WERI-Rb-1 (cell line): ENCODE data around the gene C1QTNF12.
A peak's percentile ranks its signal among the peaks of the same experiment; 100 is the strongest.

ENCODE experiments used
- DNase-seq: peaks from one replicate; pipeline ENCODE4 v3.0.0-alpha.2; 2020
- H3K27ac ChIP-seq: fragments of 250-450 bp; sonication (Bioruptor Pico); 2 replicates; pipeline ENCODE4 v1.5.1; 2020; ENCODE audit warnings: mild to moderate bottlenecking, moderate library complexity
- H3K27me3 ChIP-seq: fragments of 250-450 bp; sonication (Bioruptor Pico); 2 replicates; pipeline ENCODE4 v1.5.1; 2021; ENCODE audit warnings: mild to moderate bottlenecking, low read depth, moderate library complexity; ENCODE audit not compliant: insufficient read depth, severe bottlenecking
- H3K36me3 ChIP-seq: fragments of 250-450 bp; sonication (Bioruptor Pico); 2 replicates; pipeline ENCODE4 v1.5.1; 2020; ENCODE audit warnings: mild to moderate bottlenecking, moderate library complexity
- H3K4me3 ChIP-seq: 2 replicates; pipeline ENCODE4 v1.5.1; 2011; ENCODE audit warnings: low read depth, mild to moderate bottlenecking, control low read depth, low read length
- H3K9me3 ChIP-seq: fragments of 250-450 bp; sonication (Bioruptor Pico); 2 replicates; pipeline ENCODE4 v1.5.1; 2021; ENCODE audit warnings: mild to moderate bottlenecking, moderate library complexity; ENCODE audit not compliant: severe bottlenecking
- TF ChIP-seq, protein P1 (sequence below): IDR thresholded peaks from 2 replicates; pipeline ENCODE4 v1.5.1; 2011; ENCODE audit warnings: low read depth, mild to moderate bottlenecking, control low read depth, inconsistent platforms, low read length

Gene C1QTNF12, protein sequence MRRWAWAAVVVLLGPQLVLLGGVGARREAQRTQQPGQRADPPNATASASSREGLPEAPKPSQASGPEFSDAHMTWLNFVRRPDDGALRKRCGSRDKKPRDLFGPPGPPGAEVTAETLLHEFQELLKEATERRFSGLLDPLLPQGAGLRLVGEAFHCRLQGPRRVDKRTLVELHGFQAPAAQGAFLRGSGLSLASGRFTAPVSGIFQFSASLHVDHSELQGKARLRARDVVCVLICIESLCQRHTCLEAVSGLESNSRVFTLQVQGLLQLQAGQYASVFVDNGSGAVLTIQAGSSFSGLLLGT

DNA sequence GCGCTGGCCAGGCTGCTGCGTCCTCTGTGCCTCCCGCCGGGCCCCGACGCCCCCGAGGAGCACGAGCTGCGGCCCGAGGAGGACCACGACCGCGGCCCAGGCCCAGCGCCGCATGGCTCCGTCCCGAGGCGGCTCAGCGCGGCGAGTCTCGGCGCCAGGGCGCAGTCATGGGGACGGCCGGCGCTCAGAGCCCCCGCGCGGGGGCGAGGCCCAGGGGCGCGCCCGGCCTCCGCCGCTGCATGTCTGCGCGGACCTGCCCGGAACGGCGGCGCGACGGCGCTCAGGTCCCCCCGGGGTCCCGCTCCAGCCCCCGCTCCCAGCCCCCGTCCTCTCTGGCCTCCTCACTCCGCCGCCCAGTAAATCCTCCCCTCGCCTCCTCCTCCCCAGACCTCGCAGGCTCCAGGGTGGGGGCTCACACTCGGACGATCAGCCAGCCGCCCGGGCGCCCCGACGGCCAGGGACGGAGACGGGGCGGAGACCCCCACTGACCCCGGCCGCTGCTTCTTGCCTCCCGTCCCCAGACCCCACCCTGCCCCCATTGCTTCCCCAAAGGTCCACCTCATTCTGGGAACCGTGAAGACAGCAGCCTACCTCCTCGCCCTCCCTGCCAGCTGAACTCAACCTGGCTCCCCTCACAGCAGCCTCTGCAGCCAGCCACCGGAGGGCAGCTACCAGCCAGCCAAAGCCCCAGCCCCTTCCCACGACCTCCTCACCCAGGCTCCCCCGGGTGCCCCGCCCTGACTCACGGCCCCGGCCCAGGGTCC lies at the start of gene C1QTNF12:
Gene C1QTNF12, minus strand, starts transcription at position 146 of the 764 bp plus-strand sequence. Its CDS starts 32 bp downstream, at position 114.
- no peak for DNase-seq
- no peaks in the 10 kb centered on the region for H3K9me3 ChIP-seq
- TF ChIP-seq, protein P1, sequence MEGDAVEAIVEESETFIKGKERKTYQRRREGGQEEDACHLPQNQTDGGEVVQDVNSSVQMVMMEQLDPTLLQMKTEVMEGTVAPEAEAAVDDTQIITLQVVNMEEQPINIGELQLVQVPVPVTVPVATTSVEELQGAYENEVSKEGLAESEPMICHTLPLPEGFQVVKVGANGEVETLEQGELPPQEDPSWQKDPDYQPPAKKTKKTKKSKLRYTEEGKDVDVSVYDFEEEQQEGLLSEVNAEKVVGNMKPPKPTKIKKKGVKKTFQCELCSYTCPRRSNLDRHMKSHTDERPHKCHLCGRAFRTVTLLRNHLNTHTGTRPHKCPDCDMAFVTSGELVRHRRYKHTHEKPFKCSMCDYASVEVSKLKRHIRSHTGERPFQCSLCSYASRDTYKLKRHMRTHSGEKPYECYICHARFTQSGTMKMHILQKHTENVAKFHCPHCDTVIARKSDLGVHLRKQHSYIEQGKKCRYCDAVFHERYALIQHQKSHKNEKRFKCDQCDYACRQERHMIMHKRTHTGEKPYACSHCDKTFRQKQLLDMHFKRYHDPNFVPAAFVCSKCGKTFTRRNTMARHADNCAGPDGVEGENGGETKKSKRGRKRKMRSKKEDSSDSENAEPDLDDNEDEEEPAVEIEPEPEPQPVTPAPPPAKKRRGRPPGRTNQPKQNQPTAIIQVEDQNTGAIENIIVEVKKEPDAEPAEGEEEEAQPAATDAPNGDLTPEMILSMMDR, result 0 out of 2 replicates have a peak, but pooled peaks have one; percentile 20
- H3K27me3 ChIP-seq, result no peaks in the 10 kb centered on the region
- no peak within 1 kb of the TSS for H3K27ac ChIP-seq
- no peak within 1 kb of the TSS for H3K4me3 ChIP-seq
- H3K36me3 ChIP-seq, result peaks cover 1% of the 10 kb centered on the region; the same call in 1 of the 2 replicates

DNA sequence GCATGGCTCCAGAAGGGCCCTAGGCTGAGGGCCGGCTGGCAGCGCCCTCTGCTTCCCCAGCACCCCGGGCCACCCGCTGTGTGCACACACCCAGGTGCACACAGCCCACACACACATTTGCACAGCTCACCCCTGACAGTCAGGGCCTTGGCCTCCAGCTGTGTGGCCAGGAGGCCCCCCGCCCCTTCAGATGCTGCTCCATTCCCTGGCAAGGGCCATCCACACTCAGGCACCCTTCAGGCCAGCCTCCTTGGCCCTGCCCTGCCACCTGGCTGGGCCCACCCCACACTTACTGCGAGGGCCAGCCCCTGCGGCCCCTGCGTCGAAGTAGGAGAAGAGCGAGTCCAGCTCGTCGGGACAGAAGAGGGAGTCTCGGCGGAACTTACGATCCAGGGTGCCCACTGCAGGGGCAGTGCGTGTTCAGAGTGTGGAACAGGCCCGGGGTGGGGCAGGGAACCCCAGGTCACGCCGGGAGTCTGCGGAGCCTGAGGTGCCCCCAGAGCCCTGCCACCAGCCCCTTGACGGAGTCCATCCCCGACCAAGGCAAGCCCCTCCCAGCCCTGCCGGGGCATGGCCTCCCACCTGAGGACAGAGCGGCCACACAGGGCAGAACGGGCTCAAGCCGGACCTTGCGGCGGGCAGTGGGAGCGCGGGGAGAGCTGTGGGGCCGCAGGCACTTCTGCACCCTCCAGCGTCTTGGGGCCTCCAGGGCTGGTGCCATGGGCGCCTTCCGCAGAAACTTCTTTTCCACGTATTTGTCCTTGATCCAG lies 48.8 kb upstream of the C1QTNF12 start:
- H3K36me3 ChIP-seq, result peaks cover 60% of the 10 kb centered on the region
- DNase-seq, result no peak
- no peaks in the 10 kb centered on the region for H3K27me3 ChIP-seq
- no peak overlapping the region for H3K4me3 ChIP-seq
- H3K9me3 ChIP-seq, result no peaks in the 10 kb centered on the region
- H3K27ac ChIP-seq, result no peak overlapping the region
- TF ChIP-seq, protein P1, result no peak

DNA sequence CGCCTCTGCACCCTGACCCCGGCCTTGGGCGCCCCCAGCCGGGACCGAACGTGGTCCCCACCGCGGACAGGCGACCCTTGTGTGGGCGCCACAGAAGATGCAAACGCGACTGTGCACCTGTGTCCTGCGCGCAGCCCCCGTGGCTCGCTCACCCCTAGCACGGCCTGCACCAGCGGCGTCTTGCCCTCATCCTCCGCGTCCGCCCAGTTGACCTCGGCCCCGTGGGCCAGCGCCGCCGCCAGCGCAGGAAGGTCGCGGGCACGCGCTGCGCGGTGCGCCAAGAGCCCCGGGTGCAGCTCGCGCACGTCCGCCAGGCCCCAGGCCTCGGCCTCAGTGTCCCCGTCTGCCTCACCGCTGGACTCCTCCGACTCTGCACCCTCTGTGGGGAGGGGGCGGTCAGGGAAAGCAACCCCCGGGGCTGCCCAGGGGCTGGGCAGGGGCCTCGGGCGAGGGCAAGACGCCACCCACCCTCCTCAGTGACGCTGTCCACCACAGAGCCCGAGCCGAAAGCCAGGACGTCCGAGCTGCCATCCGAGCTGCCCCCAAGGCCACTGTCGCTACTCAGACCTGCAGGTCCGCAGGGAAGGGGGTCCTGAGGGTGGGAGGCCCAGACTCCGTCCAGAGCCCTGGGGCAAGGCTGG lies 47.8 kb upstream of the C1QTNF12 start:
- Histone ChIP-seq H3K4me3 (no peak overlapping the region), H3K27ac (no peak overlapping the region), H3K27me3 (no peaks in the 10 kb centered on the region), H3K9me3 (no peaks in the 10 kb centered on the region), H3K36me3 (peaks cover 50% of the 10 kb centered on the region)
- TF ChIP-seq, protein P1, result no peak
- no peak for DNase-seq

DNA sequence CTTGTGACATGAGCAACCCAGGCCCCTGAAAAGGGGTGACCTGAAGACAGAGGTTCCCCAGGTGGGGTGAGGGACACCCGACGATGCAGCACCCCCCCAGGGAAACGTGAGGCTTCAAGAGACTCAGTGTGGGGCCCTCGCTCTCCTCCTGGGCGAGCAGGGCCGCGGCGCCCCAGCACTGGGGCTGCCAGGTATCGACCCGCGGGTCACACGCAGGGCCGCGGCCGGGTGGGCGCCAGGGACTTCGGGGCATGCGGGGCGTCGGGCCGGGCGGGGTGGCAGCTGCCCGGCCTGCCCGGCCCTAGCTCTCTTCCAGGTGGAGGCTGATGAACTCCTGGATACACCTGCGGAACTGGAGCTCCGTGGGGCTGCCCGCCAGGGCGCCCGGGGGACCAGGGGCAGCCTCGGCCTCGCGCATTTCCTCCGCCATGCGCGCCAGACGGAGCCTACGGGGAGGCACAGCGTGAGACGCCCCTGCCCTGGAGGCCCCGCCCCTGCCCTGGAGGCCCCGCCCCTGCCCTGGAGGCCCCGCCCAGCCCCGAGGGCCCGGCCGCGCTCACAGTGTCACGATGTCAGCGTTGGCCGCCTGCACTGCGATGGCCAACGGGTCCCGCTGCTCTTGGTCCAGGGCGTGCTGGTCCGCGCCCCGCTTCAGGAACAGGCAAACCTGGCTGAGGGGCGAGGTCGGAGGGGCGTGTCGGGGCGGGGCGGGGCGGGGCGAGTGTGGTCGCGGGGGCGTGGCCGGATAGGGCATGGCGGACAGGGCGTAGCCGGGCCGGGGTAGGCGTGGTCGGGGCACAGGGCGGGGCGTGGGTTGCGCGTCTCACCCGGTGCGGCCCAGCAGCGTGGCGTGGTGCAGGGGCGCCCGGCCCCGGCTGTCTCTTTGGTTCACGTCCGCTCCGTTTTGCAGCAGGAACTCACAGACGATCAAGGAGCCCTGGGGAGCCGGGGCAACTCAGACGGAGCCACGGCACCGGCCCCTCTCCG lies 47.0 kb upstream of the C1QTNF12 start:
- Histone ChIP-seq H3K27ac (no peak overlapping the region), H3K36me3 (peaks cover 48% of the 10 kb centered on the region), H3K9me3 (no peaks in the 10 kb centered on the region), H3K27me3 (no peaks in the 10 kb centered on the region), H3K4me3 (no peak overlapping the region)
- DNase-seq, result no peak
- TF ChIP-seq, protein P1, result no peak

DNA sequence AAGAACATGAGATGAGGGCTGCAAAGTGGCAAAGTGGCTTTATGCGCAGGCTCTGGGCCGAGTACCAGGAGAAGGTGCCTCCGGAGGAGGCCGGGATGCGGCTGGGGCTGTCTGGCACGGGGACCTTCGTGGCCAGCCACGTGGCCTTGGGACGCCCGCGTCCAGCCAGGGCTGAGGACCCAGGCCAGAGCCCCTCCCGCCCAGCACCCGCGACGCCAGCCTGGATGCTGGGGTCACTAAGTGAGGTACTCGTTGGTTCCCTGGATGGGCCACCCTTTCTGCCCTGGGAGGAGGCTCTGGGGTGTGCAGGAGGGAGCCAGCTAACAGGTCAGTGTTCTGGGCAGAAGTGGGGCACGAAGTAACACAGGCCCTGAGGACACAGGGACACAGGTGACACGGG lies 46.3 kb upstream of the C1QTNF12 start:
- Histone ChIP-seq H3K4me3 (no peak overlapping the region), H3K27me3 (no peaks in the 10 kb centered on the region), H3K36me3 (peaks cover 44% of the 10 kb centered on the region), H3K9me3 (no peaks in the 10 kb centered on the region), H3K27ac (no peak overlapping the region)
- TF ChIP-seq, protein P1, result no peak
- DNase-seq, result no peak
